ENCODE data around the gene SEC24B.

SEC24B gene

DNA sequence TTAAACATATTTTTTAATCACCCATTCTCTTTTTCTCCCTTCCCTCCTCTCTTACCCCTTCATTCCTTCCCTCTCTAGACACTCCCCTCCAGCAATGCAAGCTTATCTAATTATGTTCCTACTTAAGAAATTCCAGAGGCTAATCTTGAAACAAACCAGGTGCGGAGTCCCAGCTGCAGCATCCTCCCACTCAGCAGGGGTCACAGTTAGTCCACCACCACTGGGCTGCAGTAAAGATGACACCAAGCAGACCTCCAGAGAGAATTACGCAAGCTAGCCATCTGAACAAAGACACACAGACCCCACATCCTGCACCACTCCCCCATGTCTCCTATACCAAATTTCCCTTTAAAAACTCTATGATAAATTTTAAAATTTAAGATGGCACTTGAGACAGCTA lies 13.9 kb upstream of the SEC24B start:
- WGBS (ENCODE audit: extremely low coverage, insufficient coverage, insufficient read length) = no CpG with 5 or more reads among the region's 2 CpGs
- no peak for DNase-seq
- no peak overlapping the region for H4K8ac ChIP-seq (ENCODE audit: low read depth, low read length)

GRCh38 chr4:109424093-109424841 lies 9.3 kb upstream of the SEC24B start:
- no peak overlapping the region for H3K14ac ChIP-seq (ENCODE audit: low read length)
- H3K27ac ChIP-seq (ENCODE audit: low read depth, low read length) = no peak overlapping the region
- no peak overlapping the region for H3K4me2 ChIP-seq (ENCODE audit: low read length)
- H3K4ac ChIP-seq (ENCODE audit: low read depth, low read length) = no peak overlapping the region
- no peaks in the 10 kb centered on the region for H3K36me3 ChIP-seq (ENCODE audit: control insufficient read depth in 1 of 2, insufficient read depth in 2 of 2, low read length in 2 of 2)
- H3K9ac ChIP-seq (ENCODE audit: low read length) = no peak overlapping the region
- no peak overlapping the region for H2AK5ac ChIP-seq (ENCODE audit: low read length)
- no peak overlapping the region for H2BK120ac ChIP-seq (ENCODE audit: insufficient read depth, low read length, poor library complexity)
- H3K9me3 ChIP-seq (ENCODE audit: insufficient read depth, low read depth, low read length) = no peaks in the 10 kb centered on the region
- H3K4me1 ChIP-seq (ENCODE audit: control insufficient read depth in 1 of 2, insufficient read depth in 2 of 2, low read length in 2 of 2) = peaks cover 7 to 14% of the 10 kb centered on the region in 2 experiments
- H4K12ac ChIP-seq (ENCODE audit: low read depth, low read length) = no peak overlapping the region
- peaks cover 2% of the 10 kb centered on the region for H3K79me1 ChIP-seq (ENCODE audit: low read length)
- H3K79me2 ChIP-seq (ENCODE audit: control insufficient read depth, insufficient read depth, low read length, poor library complexity) = no peaks in the 10 kb centered on the region
- H3K23ac ChIP-seq (ENCODE audit: low read length) = no peak overlapping the region
- no peak overlapping the region for H2BK12ac ChIP-seq (ENCODE audit: low read length)
- H3K18ac ChIP-seq (ENCODE audit: low read length) = no peak overlapping the region
- no peak overlapping the region for H4K8ac ChIP-seq (ENCODE audit: low read depth, low read length)
- no peak overlapping the region for H2AFZ ChIP-seq (ENCODE audit: insufficient read depth, low read length, poor library complexity)
- no peaks in the 10 kb centered on the region for H3K27me3 ChIP-seq (ENCODE audit: insufficient read depth, low read length)
- no peak overlapping the region for H4K91ac ChIP-seq (ENCODE audit: low read depth, low read length)
- no peak for DNase-seq
- no CpG with 5 or more reads among the region's 19 CpGs for WGBS (ENCODE audit: extremely low coverage, insufficient coverage, insufficient read length)
- H3K4me3 ChIP-seq (ENCODE audit: low read depth, low read length) = no peak overlapping the region
- no peak overlapping the region for H2BK5ac ChIP-seq (ENCODE audit: low read depth, low read length, poor library complexity)

More for the DNA sequence above, 13.9 kb upstream of the SEC24B start:
- Histone ChIP-seq H3K27ac (ENCODE audit: low read depth, low read length) (peak overlapping the region; percentile 50), H4K91ac (ENCODE audit: low read depth, low read length) (no peak overlapping the region), H3K27me3 (ENCODE audit: insufficient read depth, low read length) (no peaks in the 10 kb centered on the region), H2BK120ac (ENCODE audit: insufficient read depth, low read length, poor library complexity) (no peak overlapping the region), H3K4me2 (ENCODE audit: low read length) (peak overlapping the region; percentile 3), H4K12ac (ENCODE audit: low read depth, low read length) (no peak overlapping the region), H3K23ac (ENCODE audit: low read length) (no peak overlapping the region), H3K18ac (ENCODE audit: low read length) (no peak overlapping the region), H3K4me1 (ENCODE audit: control insufficient read depth in 1 of 2, insufficient read depth in 2 of 2, low read length in 2 of 2) (peaks cover 9 to 19% of the 10 kb centered on the region in 2 experiments), H2AFZ (ENCODE audit: insufficient read depth, low read length, poor library complexity) (no peak overlapping the region), H3K4ac (ENCODE audit: low read depth, low read length) (no peak overlapping the region), H3K9ac (ENCODE audit: low read length) (no peak overlapping the region), H2BK12ac (ENCODE audit: low read length) (no peak overlapping the region), H3K36me3 (ENCODE audit: control insufficient read depth in 1 of 2, insufficient read depth in 2 of 2, low read length in 2 of 2) (no peaks in the 10 kb centered on the region), H3K4me3 (ENCODE audit: low read depth, low read length) (no peak overlapping the region), H2BK5ac (ENCODE audit: low read depth, low read length, poor library complexity) (no peak overlapping the region), H3K79me1 (ENCODE audit: low read length) (peaks cover 2% of the 10 kb centered on the region), H2AK5ac (ENCODE audit: low read length) (no peak overlapping the region), H3K79me2 (ENCODE audit: control insufficient read depth, insufficient read depth, low read length, poor library complexity) (no peaks in the 10 kb centered on the region), H3K9me3 (ENCODE audit: insufficient read depth, low read depth, low read length) (no peaks in the 10 kb centered on the region), H3K14ac (ENCODE audit: low read length) (no peak overlapping the region)

GRCh38 chr4:109425405-109425804 lies 8.2 kb upstream of the SEC24B start:
- Histone ChIP-seq H3K9ac (ENCODE audit: low read length) (no peak overlapping the region), H4K8ac (ENCODE audit: low read depth, low read length) (no peak overlapping the region), H3K36me3 (ENCODE audit: control insufficient read depth in 1 of 2, insufficient read depth in 2 of 2, low read length in 2 of 2) (peaks cover under 1 to 2% of the 10 kb centered on the region in 2 experiments), H3K79me1 (ENCODE audit: low read length) (peaks cover 2% of the 10 kb centered on the region), H3K4me1 (ENCODE audit: control insufficient read depth in 1 of 2, insufficient read depth in 2 of 2, low read length in 2 of 2) (peaks cover 0 to 7% of the 10 kb centered on the region in 2 experiments), H3K14ac (ENCODE audit: low read length) (no peak overlapping the region), H2BK12ac (ENCODE audit: low read length) (no peak overlapping the region), H4K91ac (ENCODE audit: low read depth, low read length) (no peak overlapping the region), H3K23ac (ENCODE audit: low read length) (no peak overlapping the region), H3K18ac (ENCODE audit: low read length) (no peak overlapping the region), H3K4me3 (ENCODE audit: low read depth, low read length) (no peak overlapping the region), H3K27ac (ENCODE audit: low read depth, low read length) (no peak overlapping the region), H3K9me3 (ENCODE audit: insufficient read depth, low read depth, low read length) (no peaks in the 10 kb centered on the region), H2AK5ac (ENCODE audit: low read length) (no peak overlapping the region), H2AFZ (ENCODE audit: insufficient read depth, low read length, poor library complexity) (no peak overlapping the region), H3K27me3 (ENCODE audit: insufficient read depth, low read length) (no peaks in the 10 kb centered on the region), H3K79me2 (ENCODE audit: control insufficient read depth, insufficient read depth, low read length, poor library complexity) (no peaks in the 10 kb centered on the region), H2BK5ac (ENCODE audit: low read depth, low read length, poor library complexity) (no peak overlapping the region), H3K4me2 (ENCODE audit: low read length) (no peak overlapping the region), H4K12ac (ENCODE audit: low read depth, low read length) (no peak overlapping the region), H3K4ac (ENCODE audit: low read depth, low read length) (no peak overlapping the region), H2BK120ac (ENCODE audit: insufficient read depth, low read length, poor library complexity) (no peak overlapping the region)
- DNase-seq = no peak
- WGBS (ENCODE audit: extremely low coverage, insufficient coverage, insufficient read length) = no CpG with 5 or more reads among the region's 4 CpGs

- no peak overlapping the region for H3K14ac ChIP-seq (ENCODE audit: low read length)
- no peak overlapping the region for H2AFZ ChIP-seq (ENCODE audit: insufficient read depth, low read length, poor library complexity)
- H3K4me2 ChIP-seq (ENCODE audit: low read length) = no peak overlapping the region
- no peak overlapping the region for H4K8ac ChIP-seq (ENCODE audit: low read depth, low read length)
- no peak overlapping the region for H4K12ac ChIP-seq (ENCODE audit: low read depth, low read length)
- no CpG with 5 or more reads among the region's 1 CpG for WGBS (ENCODE audit: extremely low coverage, insufficient coverage, insufficient read length)
- no peak overlapping the region for H3K27ac ChIP-seq (ENCODE audit: low read depth, low read length)
- H4K91ac ChIP-seq (ENCODE audit: low read depth, low read length) = no peak overlapping the region
- H3K36me3 ChIP-seq (ENCODE audit: control insufficient read depth in 1 of 2, insufficient read depth in 2 of 2, low read length in 2 of 2) = peaks cover 2 to 3% of the 10 kb centered on the region in 2 experiments
- H3K23ac ChIP-seq (ENCODE audit: low read length) = no peak overlapping the region
- no peak overlapping the region for H2BK12ac ChIP-seq (ENCODE audit: low read length)
- no peak overlapping the region for H3K4ac ChIP-seq (ENCODE audit: low read depth, low read length)
- no peaks in the 10 kb centered on the region for H3K9me3 ChIP-seq (ENCODE audit: insufficient read depth, low read depth, low read length)
- no peaks in the 10 kb centered on the region for H3K27me3 ChIP-seq (ENCODE audit: insufficient read depth, low read length)
- no peak overlapping the region for H2BK5ac ChIP-seq (ENCODE audit: low read depth, low read length, poor library complexity)
- H3K79me1 ChIP-seq (ENCODE audit: low read length) = peaks cover 9% of the 10 kb centered on the region
- DNase-seq = no peak
- no peak overlapping the region for H2BK120ac ChIP-seq (ENCODE audit: insufficient read depth, low read length, poor library complexity)
- peaks cover 13% of the 10 kb centered on the region for H3K79me2 ChIP-seq (ENCODE audit: control insufficient read depth, insufficient read depth, low read length, poor library complexity)
- no peak overlapping the region for H3K4me3 ChIP-seq (ENCODE audit: low read depth, low read length)
- no peak overlapping the region for H3K9ac ChIP-seq (ENCODE audit: low read length)
- peaks cover 0 to under 1% of the 10 kb centered on the region in 2 experiments for H3K4me1 ChIP-seq (ENCODE audit: control insufficient read depth in 1 of 2, insufficient read depth in 2 of 2, low read length in 2 of 2)
- H3K18ac ChIP-seq (ENCODE audit: low read length) = no peak overlapping the region
- H2AK5ac ChIP-seq (ENCODE audit: low read length) = no peak overlapping the region
These were observed 4.1 kb upstream of the SEC24B start for GRCh38 chr4:109429545-109429944.

Measured in trophoblast cell (in vitro differentiated cells and primary cell).